Cardiac atrium fibroblast (primary cell): Measurements from ENCODE around the gene PELI3. TPM values are rescaled to one million over a fixed set of nuclear protein-coding genes. Genes with fewer than 3 reads are reported as not detected.

Experiments used
- total RNA-seq: library from RNA; depleted of rRNA; stranded (reverse); fragments of >200 nt; gene quantifications from 2 replicates; pipeline ENCODE4 v1.2.3, GENCODE V29; 2015

PELI3 gene, protein sequence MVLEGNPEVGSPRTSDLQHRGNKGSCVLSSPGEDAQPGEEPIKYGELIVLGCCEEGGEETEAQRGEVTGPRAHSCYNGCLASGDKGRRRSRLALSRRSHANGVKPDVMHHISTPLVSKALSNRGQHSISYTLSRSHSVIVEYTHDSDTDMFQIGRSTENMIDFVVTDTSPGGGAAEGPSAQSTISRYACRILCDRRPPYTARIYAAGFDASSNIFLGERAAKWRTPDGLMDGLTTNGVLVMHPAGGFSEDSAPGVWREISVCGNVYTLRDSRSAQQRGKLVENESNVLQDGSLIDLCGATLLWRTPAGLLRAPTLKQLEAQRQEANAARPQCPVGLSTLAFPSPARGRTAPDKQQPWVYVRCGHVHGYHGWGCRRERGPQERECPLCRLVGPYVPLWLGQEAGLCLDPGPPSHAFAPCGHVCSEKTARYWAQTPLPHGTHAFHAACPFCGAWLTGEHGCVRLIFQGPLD
- total RNA-seq = 8.5 and 9.9 TPM in 2 replicates

DNA sequence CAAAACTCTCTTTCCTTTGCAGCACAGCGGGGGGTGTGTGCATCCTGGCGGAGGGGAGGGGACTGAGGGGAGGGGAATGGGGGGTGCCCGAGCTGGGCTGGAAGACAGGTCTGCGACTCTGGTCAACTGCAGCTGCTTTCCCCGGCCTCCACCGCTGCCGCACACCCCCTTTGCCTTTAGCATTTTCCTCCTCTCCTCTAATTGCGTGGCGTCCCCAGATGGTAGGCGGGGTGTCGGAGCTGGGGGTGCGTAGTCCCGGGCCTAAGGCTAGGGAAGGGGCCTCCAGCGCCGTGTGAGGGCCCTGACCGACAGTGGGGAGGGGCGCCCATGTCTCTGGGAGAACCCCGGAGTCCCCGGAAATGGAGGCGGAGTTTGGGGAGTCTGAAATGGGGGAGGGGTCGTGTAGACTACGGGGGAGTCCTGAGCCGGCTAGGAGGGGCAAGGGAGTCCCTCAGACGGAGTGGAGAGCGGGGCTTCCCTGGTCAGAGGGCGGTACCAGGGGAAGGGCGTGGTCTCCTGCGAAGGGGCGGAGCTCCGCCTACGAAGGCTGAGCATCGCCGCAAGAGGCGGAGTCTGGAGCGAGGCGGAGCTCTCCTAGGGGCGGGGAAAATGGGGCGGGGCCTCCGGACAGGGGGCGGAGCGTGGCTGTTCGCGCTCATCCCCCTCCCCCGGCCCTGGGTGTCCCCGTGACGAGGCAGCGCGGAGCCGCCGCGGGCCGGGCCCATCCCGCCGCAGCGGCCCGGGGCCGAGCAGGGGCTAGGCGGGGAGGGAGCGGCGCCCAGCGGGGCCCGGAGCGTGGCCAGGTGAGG lies at the start of gene PELI3:
PELI3 (plus strand) TSS at position 681 of the 809 bp plus-strand sequence. CDS start 1,224 bp downstream, outside the sequence.

DNA sequence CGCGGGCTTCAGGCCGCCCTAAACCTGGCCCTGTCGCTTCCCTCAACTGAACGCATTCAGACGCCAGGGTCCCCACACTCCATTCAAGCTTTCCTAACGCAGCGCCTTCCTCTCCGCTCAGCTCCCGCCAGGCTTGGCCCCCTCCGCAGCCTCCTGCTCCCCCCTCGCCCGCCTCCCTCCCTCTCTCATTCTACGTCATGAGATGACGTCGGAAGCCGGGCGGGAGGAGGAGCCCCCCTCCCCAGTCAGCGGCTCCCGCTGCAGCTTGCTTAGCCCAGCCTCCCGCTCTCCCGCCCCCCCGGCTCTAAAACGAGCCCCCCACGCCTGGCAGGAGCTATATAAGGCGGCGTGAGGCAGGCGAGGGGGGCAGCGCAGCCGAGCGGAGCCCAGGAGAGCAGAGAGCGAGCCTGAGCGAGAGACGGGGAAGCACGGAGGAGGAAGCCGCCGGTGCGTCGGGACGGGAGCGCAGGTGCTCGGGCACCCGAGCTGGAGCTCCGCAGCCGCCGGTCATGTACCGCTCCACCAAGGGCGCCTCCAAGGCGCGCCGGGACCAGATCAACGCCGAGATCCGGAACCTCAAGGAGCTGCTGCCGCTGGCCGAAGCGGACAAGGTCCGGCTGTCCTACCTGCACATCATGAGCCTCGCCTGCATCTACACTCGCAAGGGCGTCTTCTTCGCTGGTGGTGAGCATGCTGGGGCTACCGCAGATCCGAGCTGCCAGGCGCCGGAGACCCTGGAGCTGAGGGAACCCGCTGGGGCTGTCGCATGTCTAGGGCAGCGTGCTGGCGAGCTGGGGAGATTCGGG lies 45.8 kb upstream of the PELI3 start, which contains the start of gene NPAS4:
NPAS4 (plus strand) TSS at position 365 of the 806 bp plus-strand sequence; CDS start at position 510, 145 bp downstream.

DNA sequence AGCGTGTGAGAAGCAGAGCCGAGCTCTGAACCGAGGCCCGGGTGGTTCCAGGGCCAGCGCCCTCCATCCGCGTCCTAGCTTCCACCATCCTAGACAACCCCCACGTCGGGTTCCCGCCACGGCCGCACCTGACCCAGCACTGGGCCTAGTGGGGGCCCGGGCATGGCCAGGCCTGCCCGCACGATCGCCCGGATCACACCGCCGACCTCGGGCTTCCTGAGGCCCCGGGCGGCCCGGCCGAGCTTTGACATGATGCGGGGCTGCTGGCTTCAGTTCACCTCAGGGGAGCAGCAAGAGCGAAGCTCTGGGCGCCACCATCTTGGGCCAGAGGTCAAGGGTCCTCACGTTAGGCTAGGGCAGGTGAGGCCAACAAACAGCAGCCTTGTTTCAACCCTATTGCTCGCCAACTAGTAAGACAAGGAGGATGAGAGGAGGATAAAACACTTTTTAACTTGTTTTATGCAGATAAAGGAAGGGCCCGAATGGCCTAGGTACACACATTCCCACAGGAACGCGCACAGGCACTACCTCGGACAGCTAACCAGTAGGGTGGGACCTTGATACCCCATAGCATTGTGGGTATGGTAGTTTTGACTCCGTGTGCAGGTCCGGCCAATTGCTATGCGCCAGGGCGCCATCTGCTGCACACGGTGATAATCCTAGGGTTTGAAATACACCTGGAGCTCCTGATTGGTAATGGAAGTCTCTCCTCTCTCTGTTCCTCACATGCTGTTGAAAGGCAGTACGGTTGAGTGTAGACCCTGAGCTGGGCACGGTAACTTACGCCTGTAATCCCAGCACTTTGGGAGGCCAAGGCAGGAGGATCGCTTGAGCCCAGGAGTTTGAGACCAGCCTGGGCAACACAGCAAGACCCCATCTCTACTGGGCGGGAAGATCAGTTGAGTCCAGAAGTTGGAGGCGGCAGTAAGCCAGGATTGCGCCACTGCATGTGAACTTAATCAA lies 27.9 kb upstream of the PELI3 start, which contains the start of gene MRPL11:
MRPL11 (minus strand) TSS at position 345 of the 963 bp plus-strand sequence; CDS start at position 251, 94 bp downstream.

DNA sequence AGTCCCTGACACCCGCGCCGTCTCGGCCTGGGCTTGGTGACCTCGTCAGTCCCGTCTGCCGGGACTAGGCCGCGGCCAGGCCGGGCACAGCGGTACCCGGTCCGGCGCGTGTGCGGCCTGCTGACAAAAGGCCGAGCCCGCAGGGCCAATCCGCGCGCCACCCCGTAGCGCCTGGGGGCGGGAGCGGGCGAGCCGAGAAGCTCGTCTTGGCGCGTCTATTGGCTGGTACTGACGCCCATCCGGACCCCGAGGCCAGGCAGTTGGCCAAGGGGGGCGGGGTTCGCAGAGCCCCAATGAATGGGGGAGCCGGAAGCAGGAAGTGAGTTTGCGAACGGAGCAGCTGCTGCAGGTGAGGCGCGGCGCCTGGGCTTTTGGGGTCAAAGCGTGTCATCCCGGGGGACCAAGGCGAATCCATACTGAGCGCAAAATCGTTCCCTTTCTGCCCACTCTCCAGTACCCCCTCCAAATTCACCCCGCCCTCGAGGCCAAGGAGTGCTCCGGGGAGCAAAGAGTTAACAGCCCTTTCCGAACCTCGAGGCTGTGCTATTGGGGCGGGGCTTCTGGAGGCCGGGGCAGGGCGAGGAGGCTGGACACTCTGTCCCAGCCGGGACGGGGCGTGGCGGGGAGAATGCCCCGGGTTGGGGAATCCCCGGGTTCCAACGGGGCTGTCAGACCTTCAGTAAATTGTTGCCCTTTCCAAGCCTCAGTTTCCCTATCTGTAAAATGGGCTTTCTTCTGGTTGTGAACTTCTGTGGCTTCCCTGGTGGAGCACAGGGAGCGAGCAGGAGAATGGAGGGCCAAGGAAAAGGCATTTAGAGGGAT lies 13.6 kb downstream of the PELI3 start, which contains the start of gene DPP3:
DPP3 (plus strand) TSS at position 318 of the 822 bp plus-strand sequence. CDS start 1,767 bp downstream, outside the sequence.

DNA sequence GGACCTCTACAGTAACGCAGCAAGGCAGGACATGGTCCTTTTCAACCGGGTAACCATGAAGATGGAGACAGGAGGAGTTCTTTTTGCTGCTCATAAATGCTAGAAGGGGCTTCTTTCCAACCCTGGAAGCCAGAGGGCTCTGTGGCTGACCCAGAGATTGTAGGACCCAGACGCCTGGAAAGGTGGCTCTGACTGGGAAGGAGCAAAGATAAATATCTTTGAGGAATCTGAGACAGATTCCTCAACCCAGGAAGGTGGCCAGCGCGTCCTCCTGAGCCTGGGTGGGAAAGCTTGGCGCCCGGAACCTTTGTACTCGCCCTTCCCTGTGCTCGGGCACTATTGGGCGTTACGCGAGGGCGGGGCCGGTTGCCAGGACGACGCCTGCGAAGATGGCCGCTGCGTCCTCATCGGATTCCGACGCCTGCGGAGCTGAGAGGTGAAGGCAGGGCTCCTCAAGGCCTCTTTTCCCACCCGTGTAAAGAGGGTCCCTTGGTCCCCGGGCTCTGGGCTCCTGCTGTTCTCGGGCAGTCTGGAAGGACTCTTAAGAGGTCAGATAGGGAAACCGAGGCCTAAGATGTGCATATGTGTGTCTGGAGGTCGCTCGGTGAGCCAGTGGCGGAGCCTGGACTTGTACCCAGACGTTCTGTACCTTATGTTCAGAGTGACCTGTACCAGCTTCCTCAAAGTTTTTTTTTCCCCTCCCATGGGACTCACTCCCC lies 43.7 kb downstream of the PELI3 start, which contains the start of gene BBS1:
BBS1 (plus strand) TSS at position 365 of the 719 bp plus-strand sequence; CDS start at position 390, 25 bp downstream.

Other genes with a start within 250 kb of the PELI3 start
- 12.3 and 15.0 TPM in 2 replicates for gene KLC2, start 209.2 kb upstream of the PELI3 start, total RNA-seq
- gene RAB1B, start 198.3 kb upstream of the PELI3 start, total RNA-seq = 147 and 156 TPM in 2 replicates
- gene CNIH2, start 188.7 kb upstream of the PELI3 start, total RNA-seq = not detected in 2 replicates
- gene YIF1A, start 177.8 kb upstream of the PELI3 start, total RNA-seq = 199 and 214 TPM in 2 replicates
- 0.54 and 1.5 TPM in 2 replicates for gene TMEM151A, start 175.0 kb upstream of the PELI3 start, total RNA-seq
- gene CD248, start 149.9 kb upstream of the PELI3 start, total RNA-seq = 126 and 180 TPM in 2 replicates
- gene RIN1, start 130.5 kb upstream of the PELI3 start, total RNA-seq = 12.8 and 30.0 TPM in 2 replicates
- 40.8 and 46.5 TPM in 2 replicates for gene BRMS1, start 121.8 kb upstream of the PELI3 start, total RNA-seq
- gene B4GAT1, start 119.3 kb upstream of the PELI3 start, total RNA-seq = 23.7 and 28.2 TPM in 2 replicates
- gene SLC29A2, start 95.1 kb upstream of the PELI3 start, total RNA-seq = not detected in 2 replicates
- not detected in 2 replicates for gene NPAS4, start 45.9 kb upstream of the PELI3 start, total RNA-seq
- gene MRPL11, start 28.1 kb upstream of the PELI3 start, total RNA-seq = 24.1 and 36.6 TPM in 2 replicates
- gene DPP3, start 13.5 kb downstream of the PELI3 start, total RNA-seq = 43.9 and 68.2 TPM in 2 replicates
- 20.4 and 28.7 TPM in 2 replicates for gene BBS1, start 43.7 kb downstream of the PELI3 start, total RNA-seq
- 17.1 and 33.2 TPM in 2 replicates for gene ZDHHC24, start 79.1 kb downstream of the PELI3 start, total RNA-seq
- under 0.01 TPM in 2 replicates for gene ACTN3, start 80.0 kb downstream of the PELI3 start, total RNA-seq
- 65.9 and 72.4 TPM in 2 replicates for gene CTSF, start 101.7 kb downstream of the PELI3 start, total RNA-seq
- 0.16 TPM in 1 of 2 replicates, not detected in the other for gene CCDC87, start 126.2 kb downstream of the PELI3 start, total RNA-seq
- gene CCS, start 126.3 kb downstream of the PELI3 start, total RNA-seq = 43.7 and 50.4 TPM in 2 replicates
- 21.3 and 29.2 TPM in 2 replicates for gene RBM14, start 149.7 kb downstream of the PELI3 start, total RNA-seq
- 124 and 173 TPM in 2 replicates for gene RBM4, start 171.8 kb downstream of the PELI3 start, total RNA-seq
- gene RBM4B, start 211.0 kb downstream of the PELI3 start, total RNA-seq = 13.0 and 16.2 TPM in 2 replicates